GM21526 (cell line): ENCODE measurements around the gene ARL14.

Experiments
- ATAC-seq: cut with Tn5 transposase; IDR thresholded peaks from one replicate; pipeline ENCODE4 v1.9.1; 2021; ENCODE audit warnings: moderate library complexity; ENCODE audit not compliant: unreplicated experiment, low FRiP score

ARL14 gene

GRCh38 chr3:160719710-160720109, 42.8 kb downstream of the ARL14 start:
- ATAC-seq, result no peak

DNA sequence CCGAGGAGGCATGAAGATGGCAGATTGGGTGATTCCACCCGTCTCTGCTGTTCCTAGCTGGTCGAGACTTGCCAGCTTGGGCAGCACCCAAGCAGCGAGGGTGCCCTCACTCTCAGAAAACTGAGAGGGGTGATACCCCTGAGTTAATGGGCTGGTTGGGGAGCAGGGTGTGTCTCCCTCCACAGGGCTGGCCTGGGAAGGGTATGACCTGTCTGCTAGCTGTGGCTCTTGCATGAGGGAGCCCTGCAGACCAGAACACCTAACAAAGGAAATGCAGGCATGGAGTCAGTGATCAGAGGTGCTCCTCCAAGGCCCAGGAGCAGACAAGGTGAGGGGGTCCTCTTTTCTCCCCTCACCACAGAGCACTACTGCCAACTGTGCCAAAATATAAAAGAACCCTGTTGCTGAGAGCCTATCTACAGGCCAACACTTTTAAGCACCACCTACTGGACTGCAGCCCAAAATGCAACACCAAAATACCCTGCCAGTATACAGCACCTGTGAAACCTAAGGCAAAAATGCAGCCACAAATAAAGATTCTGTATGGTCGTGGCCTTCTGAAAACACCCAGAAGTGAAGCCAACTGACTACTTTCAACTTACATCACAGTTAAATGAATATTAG, 43.3 kb downstream of the ARL14 start:
- ATAC-seq, result no peak

GRCh38 chr3:160722331-160722730, 45.4 kb downstream of the ARL14 start:
- ATAC-seq, result no peak

DNA sequence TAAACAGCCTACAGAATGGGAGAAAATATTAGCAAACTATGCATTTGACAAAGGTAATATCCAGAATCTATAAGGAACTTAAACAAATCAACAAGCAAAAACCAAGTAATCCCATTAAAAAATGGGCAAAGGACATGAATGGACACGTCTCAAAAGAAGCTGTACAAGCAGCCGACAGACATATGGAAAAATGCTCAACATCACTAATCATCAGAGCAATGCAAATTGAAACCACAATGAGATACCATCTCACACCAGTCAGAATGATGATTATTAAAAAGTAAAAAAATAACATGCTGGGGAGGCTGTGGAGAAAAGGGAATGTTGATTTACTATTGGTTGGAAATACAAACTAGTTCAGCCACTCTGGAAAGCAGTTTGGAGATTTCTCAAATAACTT, 48.4 kb downstream of the ARL14 start:
- ATAC-seq, result no peak
